IMR-90 (cell line): ENCODE results near the gene TTC9. TPM values are rescaled to one million over a fixed set of nuclear protein-coding genes. Genes with fewer than 3 reads are reported as not detected.

Experiments used
- ATAC-seq: fragments of 200-7000 bp; cut with Tn5 transposase; 2 replicates; pipeline ENCODE4 v1.9.1; 2020; ENCODE audit warnings: low read depth, mild to moderate bottlenecking, moderate library complexity
- BruUV-seq: library from RNA; stranded (reverse); fragments of 400-500 nt; replicated peaks from 2 replicates; lab custom pipeline; 2021; lab: Mats Ljungman, UMichigan
- CTCF ChIA-PET: fragments of 300-600 bp; formaldehyde crosslinking; extraction: SDS; loops from one replicate; lab custom pipeline; 2021; ENCODE audit warnings: antibody characterized with exemption; lab: Yijun Ruan, JAX
- POLR2A ChIA-PET: fragments of 300-600 bp; sonication (Branson Sonifier 250); formaldehyde crosslinking; loops from one replicate; lab custom pipeline; 2022; ENCODE audit warnings: antibody characterized with exemption; ENCODE audit not compliant: unreplicated experiment; lab: Charles Lee
- DNase-seq: peaks from one replicate; pipeline ENCODE4 v3.0.0; 2013
- H2AFZ ChIP-seq: replicated peaks from 2 replicates; pipeline ENCODE3; 2013; ENCODE audit warnings: low read length, mild to moderate bottlenecking; ENCODE audit not compliant: poor library complexity
- H2AK5ac ChIP-seq: 2 replicates; pipeline ENCODE4 v1.6.1; 2013; ENCODE audit warnings: low read depth, low read length, inconsistent platforms
- H2AK9ac ChIP-seq: replicated peaks from 2 replicates; pipeline ENCODE3; 2013; ENCODE audit warnings: mild to moderate bottlenecking, low read depth, low read length, moderate library complexity; ENCODE audit not compliant: poor library complexity
- H2BK120ac ChIP-seq: 2 replicates; pipeline ENCODE4 v1.6.1; 2013; ENCODE audit warnings: low read depth, low read length, inconsistent platforms
- H2BK15ac ChIP-seq: 3 replicates; pipeline ENCODE4 v1.6.1; 2013; ENCODE audit warnings: low read depth, low read length, inconsistent platforms
- H2BK20ac ChIP-seq: 2 replicates; pipeline ENCODE4 v1.6.1; 2013; ENCODE audit warnings: low read depth, mild to moderate bottlenecking, inconsistent platforms, low read length, moderate library complexity
- H2BK5ac ChIP-seq: 2 replicates; pipeline ENCODE4 v1.6.1; 2013; ENCODE audit warnings: mild to moderate bottlenecking, low read depth, low read length, inconsistent platforms; ENCODE audit not compliant: poor library complexity, severe bottlenecking
- H3K14ac ChIP-seq: replicated peaks from 2 replicates; pipeline ENCODE4 v1.6.1; 2013; ENCODE audit warnings: low read depth, low read length, inconsistent platforms
- H3K18ac ChIP-seq: 2 replicates; pipeline ENCODE4 v1.6.1; 2013; ENCODE audit warnings: low read depth, low read length, control low read depth
- H3K23ac ChIP-seq: 2 replicates; pipeline ENCODE4 v1.6.1; 2013; ENCODE audit warnings: low read depth, low read length, inconsistent platforms
- H3K27ac ChIP-seq: 2 replicates; pipeline ENCODE4 v1.5.1; 2013; ENCODE audit warnings: mild to moderate bottlenecking, control low read depth, low read length; ENCODE audit not compliant: insufficient read depth
- H3K27me3 ChIP-seq: 2 replicates; pipeline ENCODE4 v1.6.1; 2013; ENCODE audit warnings: low read length; ENCODE audit not compliant: control insufficient read depth, insufficient read depth
- H3K36me3 ChIP-seq: 2 replicates; pipeline ENCODE4 v1.6.1; 2013; ENCODE audit warnings: low read length, mixed read lengths; ENCODE audit not compliant: control insufficient read depth, insufficient read depth
- H3K4ac ChIP-seq: 2 replicates; pipeline ENCODE4 v1.6.1; 2013; ENCODE audit warnings: low read depth, low read length, inconsistent platforms
- H3K4me1 ChIP-seq: 2 replicates; pipeline ENCODE4 v1.6.1; 2013; ENCODE audit warnings: low read length, mixed read lengths; ENCODE audit not compliant: control insufficient read depth, insufficient read depth
- H3K4me2 ChIP-seq: 2 replicates; pipeline ENCODE4 v1.6.1; 2013; ENCODE audit warnings: low read depth, mild to moderate bottlenecking, control low read depth, low read length, moderate library complexity
- H3K4me3 ChIP-seq: 2 replicates; pipeline ENCODE4 v1.5.1; 2013; ENCODE audit warnings: low read depth, mild to moderate bottlenecking, control low read depth, low read length, moderate library complexity; ENCODE audit not compliant: insufficient read depth
- H3K56ac ChIP-seq: 2 replicates; pipeline ENCODE4 v1.6.1; 2013; ENCODE audit warnings: low read length, inconsistent platforms; ENCODE audit not compliant: insufficient read depth; ENCODE audit errors: extremely low read depth
- H3K79me1 ChIP-seq, 2 experiments: 2 replicates each; pipeline ENCODE4 v1.6.1; 2013; ENCODE audit warnings: low read length in 2 of 2, inconsistent platforms in 1 of 2, low read depth in 1 of 2
- H3K9ac ChIP-seq: 2 replicates; pipeline ENCODE4 v1.6.1; 2013; ENCODE audit warnings: low read depth, low read length, control low read depth
- H3K9me1 ChIP-seq: 2 replicates; pipeline ENCODE4 v1.6.1; 2013; ENCODE audit warnings: low read length, inconsistent platforms; ENCODE audit not compliant: insufficient read depth
- H3K9me3 ChIP-seq: 2 replicates; pipeline ENCODE4 v1.6.1; 2013; ENCODE audit warnings: low read length; ENCODE audit not compliant: control insufficient read depth, insufficient read depth
- H4K20me1 ChIP-seq: 2 replicates; pipeline ENCODE4 v1.6.1; 2013; ENCODE audit warnings: low read length, inconsistent platforms; ENCODE audit not compliant: insufficient read depth
- H4K5ac ChIP-seq: 2 replicates; pipeline ENCODE4 v1.6.1; 2013; ENCODE audit warnings: mild to moderate bottlenecking, low read depth, low read length, control low read depth
- H4K8ac ChIP-seq, 2 experiments: 2 replicates each; pipeline ENCODE4 v1.6.1; 2013; ENCODE audit warnings: low read depth in 2 of 2, low read length in 2 of 2, control low read depth in 1 of 2, inconsistent platforms in 1 of 2
- H4K91ac ChIP-seq: 2 replicates; pipeline ENCODE4 v1.6.1; 2013; ENCODE audit warnings: low read depth, low read length, inconsistent platforms; ENCODE audit not compliant: insufficient read depth
- BHLHE40 ChIP-seq: fragments of 150-350 bp; IDR thresholded peaks from 2 replicates; pipeline ENCODE4 v1.6.1; 2016; ENCODE audit warnings: mild to moderate bottlenecking, low read depth, low read length
- CHD1 ChIP-seq: IDR thresholded peaks from 2 replicates; pipeline ENCODE4 v1.6.1; 2012; ENCODE audit warnings: low read depth, low read length, improper control_type of control experiment
- FOS ChIP-seq: fragments of 150-350 bp; IDR thresholded peaks from 2 replicates; pipeline ENCODE4 v1.6.1; 2016; ENCODE audit warnings: low read depth, low read length
- MAFK ChIP-seq: IDR thresholded peaks from 2 replicates; pipeline ENCODE4 v1.6.1; 2012; ENCODE audit warnings: low read depth, low read length, improper control_type of control experiment
- MAZ ChIP-seq: IDR thresholded peaks from 2 replicates; pipeline ENCODE4 v1.6.1; 2012; ENCODE audit warnings: low read depth, mild to moderate bottlenecking, low read length, improper control_type of control experiment, moderate library complexity, borderline replicate concordance
- RAD21 ChIP-seq: IDR thresholded peaks from 2 replicates; pipeline ENCODE4 v1.6.1; 2012; ENCODE audit warnings: low read length, improper control_type of control experiment
- RCOR1 ChIP-seq: IDR thresholded peaks from 2 replicates; pipeline ENCODE4 v1.6.1; 2012; ENCODE audit warnings: mild to moderate bottlenecking, low read length, improper control_type of control experiment; ENCODE audit not compliant: insufficient replicate concordance
- RFX5 ChIP-seq: IDR thresholded peaks from 2 replicates; pipeline ENCODE4 v1.8.0; 2012; ENCODE audit warnings: low read depth, mild to moderate bottlenecking, low read length, moderate library complexity
- SMC3 ChIP-seq: fragments of 150-350 bp; IDR thresholded peaks from 2 replicates; pipeline ENCODE4 v1.6.1; 2016; ENCODE audit warnings: low read depth, mild to moderate bottlenecking, antibody characterized with exemption, low read length, moderate library complexity
- WGBS, 2 experiments: methylation state at CpG; one replicate each; pipeline versions ENCODE4 v1.1.5 to v1.1.7; 2013; ENCODE audit warnings: missing lambda C conversion rate in 2 of 2; ENCODE audit not compliant: insufficient read length in 1 of 2; ENCODE audit errors: extremely low coverage in 2 of 2; 5-methylcytosine and 5-hydroxymethylcytosine counted together
- dilution Hi-C: fragments of 300-500 bp; cut with HindIII; formaldehyde crosslinking; loops from one replicate; pipeline ENCODE4 v1.14.3; 2018; ENCODE audit warnings: low sequenced_read_pairs; ENCODE audit not compliant: unreplicated experiment
- in situ Hi-C: fragments of 300-500 bp; cut with MboI; formaldehyde crosslinking; loops from 3 replicates; pipeline ENCODE4 v1.14.3; 2019; ENCODE audit warnings: low sequenced_read_pairs, inconsistent platforms, mixed read lengths
- intact Hi-C: fragments of 100-400 bp; cut with micrococcal nuclease; formaldehyde crosslinking; loops from 2 replicates; pipeline ENCODE4 v1.10.0; 2022
- polyA plus RNA-seq, 3 experiments: library from polyadenylated mRNA; depleted of rRNA; stranded (reverse); fragments of >200 nt; gene quantifications; 2 replicates each; pipeline ENCODE4 v1.2.3, GENCODE V29; 2012; ENCODE audit warnings: low replicate concordance in 1 of 3
- total RNA-seq: library from RNA; depleted of rRNA; stranded (reverse); fragments of >200 nt; gene quantifications from 2 replicates; pipeline ENCODE4 v1.2.3, GENCODE V29; 2012
- TF ChIP-seq, protein P1 (sequence below): conservative IDR thresholded peaks from 2 replicates; pipeline ENCODE4 v1.5.1; 2012; ENCODE audit warnings: mild to moderate bottlenecking, low read depth, low read length, improper control_type of control experiment
- TF ChIP-seq, protein P2 (sequence below): fragments of 150-350 bp; IDR thresholded peaks from 2 replicates; pipeline ENCODE4 v1.6.1; 2017; ENCODE audit warnings: mild to moderate bottlenecking, antibody characterized with exemption, low read length, low read depth

Gene TTC9
- total and polyA plus RNA-seq, 2 of the 4 experiments (the other 2 are of a cell fraction) = 0.02 TPM; not detected in 1

DNA sequence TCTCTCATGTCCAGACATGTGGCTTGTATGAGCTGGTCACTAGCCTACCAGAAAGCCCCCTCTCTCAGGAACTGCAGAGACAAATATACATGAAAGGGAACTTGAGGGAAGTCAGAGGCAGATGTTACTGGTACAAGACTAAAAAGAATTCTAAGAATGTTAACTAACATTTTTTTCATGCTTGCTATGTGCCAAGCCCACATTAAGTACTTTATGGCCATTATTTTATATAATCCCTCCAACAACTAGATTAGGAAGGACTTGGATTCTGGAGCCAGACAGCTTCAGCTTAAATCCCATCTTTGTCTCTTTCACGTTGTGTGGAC is 24.6 kb downstream of the TTC9 start:
- Histone ChIP-seq H3K79me1 (no peaks in the 10 kb centered on the region), H3K4me3 (no peak overlapping the region), H2AK5ac (no peak overlapping the region), H3K4ac (no peak overlapping the region), H2AFZ (no peak overlapping the region), H3K27me3 (peaks cover 4% of the 10 kb centered on the region; the same call in 1 of the 2 replicates), H4K5ac (no peak overlapping the region), H3K27ac (no peak overlapping the region), H2BK20ac (no peak overlapping the region), H3K9ac (no peak overlapping the region), H3K36me3 (no peaks in the 10 kb centered on the region), H2BK5ac (no peak overlapping the region), H2BK120ac (peak overlapping the region; percentile 41; the same call in 1 of the 2 replicates), H3K9me1 (no peaks in the 10 kb centered on the region), H4K8ac (peak overlapping the region in 1 of 2 experiments; percentile 17; a peak in 1 of 4 replicates), H4K20me1 (no peaks in the 10 kb centered on the region), H3K4me2 (no peak overlapping the region), H3K14ac (no peak overlapping the region), H3K4me1 (peaks cover 1% of the 10 kb centered on the region; the same call in 1 of the 2 replicates), H3K23ac (no peak overlapping the region), H2AK9ac (no peak overlapping the region), H4K91ac (no peak overlapping the region), H3K18ac (no peak overlapping the region), H2BK15ac (no peak overlapping the region), H3K9me3 (no peaks in the 10 kb centered on the region), H3K56ac (no peak overlapping the region)
- dilution Hi-C loops (no loop called here), in situ Hi-C loops (no loop called here), intact Hi-C loops (no loop called here)
- no peak for TF ChIP-seq MAZ
- TF ChIP-seq RCOR1 = no peak
- no peak for TF ChIP-seq SMC3
- TF ChIP-seq, protein P1, sequence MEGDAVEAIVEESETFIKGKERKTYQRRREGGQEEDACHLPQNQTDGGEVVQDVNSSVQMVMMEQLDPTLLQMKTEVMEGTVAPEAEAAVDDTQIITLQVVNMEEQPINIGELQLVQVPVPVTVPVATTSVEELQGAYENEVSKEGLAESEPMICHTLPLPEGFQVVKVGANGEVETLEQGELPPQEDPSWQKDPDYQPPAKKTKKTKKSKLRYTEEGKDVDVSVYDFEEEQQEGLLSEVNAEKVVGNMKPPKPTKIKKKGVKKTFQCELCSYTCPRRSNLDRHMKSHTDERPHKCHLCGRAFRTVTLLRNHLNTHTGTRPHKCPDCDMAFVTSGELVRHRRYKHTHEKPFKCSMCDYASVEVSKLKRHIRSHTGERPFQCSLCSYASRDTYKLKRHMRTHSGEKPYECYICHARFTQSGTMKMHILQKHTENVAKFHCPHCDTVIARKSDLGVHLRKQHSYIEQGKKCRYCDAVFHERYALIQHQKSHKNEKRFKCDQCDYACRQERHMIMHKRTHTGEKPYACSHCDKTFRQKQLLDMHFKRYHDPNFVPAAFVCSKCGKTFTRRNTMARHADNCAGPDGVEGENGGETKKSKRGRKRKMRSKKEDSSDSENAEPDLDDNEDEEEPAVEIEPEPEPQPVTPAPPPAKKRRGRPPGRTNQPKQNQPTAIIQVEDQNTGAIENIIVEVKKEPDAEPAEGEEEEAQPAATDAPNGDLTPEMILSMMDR = no peak
- no peak for TF ChIP-seq FOS
- no peak for TF ChIP-seq RFX5
- TF ChIP-seq RAD21 = no peak
- TF ChIP-seq, protein P2, sequence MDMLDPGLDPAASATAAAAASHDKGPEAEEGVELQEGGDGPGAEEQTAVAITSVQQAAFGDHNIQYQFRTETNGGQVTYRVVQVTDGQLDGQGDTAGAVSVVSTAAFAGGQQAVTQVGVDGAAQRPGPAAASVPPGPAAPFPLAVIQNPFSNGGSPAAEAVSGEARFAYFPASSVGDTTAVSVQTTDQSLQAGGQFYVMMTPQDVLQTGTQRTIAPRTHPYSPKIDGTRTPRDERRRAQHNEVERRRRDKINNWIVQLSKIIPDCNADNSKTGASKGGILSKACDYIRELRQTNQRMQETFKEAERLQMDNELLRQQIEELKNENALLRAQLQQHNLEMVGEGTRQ = no peak
- no peak for TF ChIP-seq MAFK
- no peak for TF ChIP-seq BHLHE40
- TF ChIP-seq CHD1 = no peak
- CTCF ChIA-PET = no interaction called here
- peak; percentile 46 for ATAC-seq
- POLR2A ChIA-PET = no interaction called here
- WGBS, 2 experiments = no CpG with 5 or more reads among the region's 1 CpG
- DNase-seq = no peak
- no TSS peak for BruUV-seq
